IMR-90 (cell line): ENCODE measurements around the gene DAAM2. TPM values are rescaled to one million over a fixed set of nuclear protein-coding genes. Genes with fewer than 3 reads are reported as not detected.

Experiments
- ATAC-seq: fragments of 200-7000 bp; cut with Tn5 transposase; 2 replicates; pipeline ENCODE4 v1.9.1; 2020; ENCODE audit warnings: low read depth, mild to moderate bottlenecking, moderate library complexity
- BruUV-seq: library from RNA; stranded (reverse); fragments of 400-500 nt; replicated peaks from 2 replicates; lab custom pipeline; 2021; lab: Mats Ljungman, UMichigan
- CTCF ChIA-PET: fragments of 300-600 bp; formaldehyde crosslinking; extraction: SDS; loops from one replicate; lab custom pipeline; 2021; ENCODE audit warnings: antibody characterized with exemption; lab: Yijun Ruan, JAX
- POLR2A ChIA-PET: fragments of 300-600 bp; sonication (Branson Sonifier 250); formaldehyde crosslinking; loops from one replicate; lab custom pipeline; 2022; ENCODE audit warnings: antibody characterized with exemption; ENCODE audit not compliant: unreplicated experiment; lab: Charles Lee
- DNase-seq: peaks from one replicate; pipeline ENCODE4 v3.0.0; 2013
- H2AFZ ChIP-seq: replicated peaks from 2 replicates; pipeline ENCODE3; 2013; ENCODE audit warnings: low read length, mild to moderate bottlenecking; ENCODE audit not compliant: poor library complexity
- H2AK5ac ChIP-seq: 2 replicates; pipeline ENCODE4 v1.6.1; 2013; ENCODE audit warnings: low read depth, low read length, inconsistent platforms
- H2AK9ac ChIP-seq: replicated peaks from 2 replicates; pipeline ENCODE3; 2013; ENCODE audit warnings: mild to moderate bottlenecking, low read depth, low read length, moderate library complexity; ENCODE audit not compliant: poor library complexity
- H2BK120ac ChIP-seq: 2 replicates; pipeline ENCODE4 v1.6.1; 2013; ENCODE audit warnings: low read depth, low read length, inconsistent platforms
- H2BK15ac ChIP-seq: 3 replicates; pipeline ENCODE4 v1.6.1; 2013; ENCODE audit warnings: low read depth, low read length, inconsistent platforms
- H2BK20ac ChIP-seq: 2 replicates; pipeline ENCODE4 v1.6.1; 2013; ENCODE audit warnings: low read depth, mild to moderate bottlenecking, inconsistent platforms, low read length, moderate library complexity
- H2BK5ac ChIP-seq: 2 replicates; pipeline ENCODE4 v1.6.1; 2013; ENCODE audit warnings: mild to moderate bottlenecking, low read depth, low read length, inconsistent platforms; ENCODE audit not compliant: poor library complexity, severe bottlenecking
- H3K14ac ChIP-seq: replicated peaks from 2 replicates; pipeline ENCODE4 v1.6.1; 2013; ENCODE audit warnings: low read depth, low read length, inconsistent platforms
- H3K18ac ChIP-seq: 2 replicates; pipeline ENCODE4 v1.6.1; 2013; ENCODE audit warnings: low read depth, low read length, control low read depth
- H3K23ac ChIP-seq: 2 replicates; pipeline ENCODE4 v1.6.1; 2013; ENCODE audit warnings: low read depth, low read length, inconsistent platforms
- H3K27ac ChIP-seq: 2 replicates; pipeline ENCODE4 v1.5.1; 2013; ENCODE audit warnings: mild to moderate bottlenecking, control low read depth, low read length; ENCODE audit not compliant: insufficient read depth
- H3K27me3 ChIP-seq: 2 replicates; pipeline ENCODE4 v1.6.1; 2013; ENCODE audit warnings: low read length; ENCODE audit not compliant: control insufficient read depth, insufficient read depth
- H3K36me3 ChIP-seq: 2 replicates; pipeline ENCODE4 v1.6.1; 2013; ENCODE audit warnings: low read length, mixed read lengths; ENCODE audit not compliant: control insufficient read depth, insufficient read depth
- H3K4ac ChIP-seq: 2 replicates; pipeline ENCODE4 v1.6.1; 2013; ENCODE audit warnings: low read depth, low read length, inconsistent platforms
- H3K4me1 ChIP-seq: 2 replicates; pipeline ENCODE4 v1.6.1; 2013; ENCODE audit warnings: low read length, mixed read lengths; ENCODE audit not compliant: control insufficient read depth, insufficient read depth
- H3K4me2 ChIP-seq: 2 replicates; pipeline ENCODE4 v1.6.1; 2013; ENCODE audit warnings: low read depth, mild to moderate bottlenecking, control low read depth, low read length, moderate library complexity
- H3K4me3 ChIP-seq: 2 replicates; pipeline ENCODE4 v1.5.1; 2013; ENCODE audit warnings: low read depth, mild to moderate bottlenecking, control low read depth, low read length, moderate library complexity; ENCODE audit not compliant: insufficient read depth
- H3K56ac ChIP-seq: 2 replicates; pipeline ENCODE4 v1.6.1; 2013; ENCODE audit warnings: low read length, inconsistent platforms; ENCODE audit not compliant: insufficient read depth; ENCODE audit errors: extremely low read depth
- H3K79me1 ChIP-seq, 2 experiments: 2 replicates each; pipeline ENCODE4 v1.6.1; 2013; ENCODE audit warnings: low read length in 2 of 2, inconsistent platforms in 1 of 2, low read depth in 1 of 2
- H3K9ac ChIP-seq: 2 replicates; pipeline ENCODE4 v1.6.1; 2013; ENCODE audit warnings: low read depth, low read length, control low read depth
- H3K9me1 ChIP-seq: 2 replicates; pipeline ENCODE4 v1.6.1; 2013; ENCODE audit warnings: low read length, inconsistent platforms; ENCODE audit not compliant: insufficient read depth
- H3K9me3 ChIP-seq: 2 replicates; pipeline ENCODE4 v1.6.1; 2013; ENCODE audit warnings: low read length; ENCODE audit not compliant: control insufficient read depth, insufficient read depth
- H4K20me1 ChIP-seq: 2 replicates; pipeline ENCODE4 v1.6.1; 2013; ENCODE audit warnings: low read length, inconsistent platforms; ENCODE audit not compliant: insufficient read depth
- H4K5ac ChIP-seq: 2 replicates; pipeline ENCODE4 v1.6.1; 2013; ENCODE audit warnings: mild to moderate bottlenecking, low read depth, low read length, control low read depth
- H4K8ac ChIP-seq, 2 experiments: 2 replicates each; pipeline ENCODE4 v1.6.1; 2013; ENCODE audit warnings: low read depth in 2 of 2, low read length in 2 of 2, control low read depth in 1 of 2, inconsistent platforms in 1 of 2
- H4K91ac ChIP-seq: 2 replicates; pipeline ENCODE4 v1.6.1; 2013; ENCODE audit warnings: low read depth, low read length, inconsistent platforms; ENCODE audit not compliant: insufficient read depth
- BHLHE40 ChIP-seq: fragments of 150-350 bp; IDR thresholded peaks from 2 replicates; pipeline ENCODE4 v1.6.1; 2016; ENCODE audit warnings: mild to moderate bottlenecking, low read depth, low read length
- CEBPB ChIP-seq: IDR thresholded peaks from 2 replicates; pipeline ENCODE4 v1.6.1; 2012; ENCODE audit warnings: low read depth, low read length, improper control_type of control experiment
- CHD1 ChIP-seq: IDR thresholded peaks from 2 replicates; pipeline ENCODE4 v1.6.1; 2012; ENCODE audit warnings: low read depth, low read length, improper control_type of control experiment
- FOS ChIP-seq: fragments of 150-350 bp; IDR thresholded peaks from 2 replicates; pipeline ENCODE4 v1.6.1; 2016; ENCODE audit warnings: low read depth, low read length
- MAFK ChIP-seq: IDR thresholded peaks from 2 replicates; pipeline ENCODE4 v1.6.1; 2012; ENCODE audit warnings: low read depth, low read length, improper control_type of control experiment
- MAZ ChIP-seq: IDR thresholded peaks from 2 replicates; pipeline ENCODE4 v1.6.1; 2012; ENCODE audit warnings: low read depth, mild to moderate bottlenecking, low read length, improper control_type of control experiment, moderate library complexity, borderline replicate concordance
- NFE2L2 ChIP-seq: fragments of 150-350 bp; IDR thresholded peaks from 2 replicates; pipeline ENCODE4 v1.6.1; 2016; ENCODE audit warnings: low read depth, mild to moderate bottlenecking, low read length
- POLR2A ChIP-seq: IDR thresholded peaks from 2 replicates; pipeline ENCODE4 v1.6.1; 2012; ENCODE audit warnings: mild to moderate bottlenecking, low read depth, low read length
- RAD21 ChIP-seq: IDR thresholded peaks from 2 replicates; pipeline ENCODE4 v1.6.1; 2012; ENCODE audit warnings: low read length, improper control_type of control experiment
- RCOR1 ChIP-seq: IDR thresholded peaks from 2 replicates; pipeline ENCODE4 v1.6.1; 2012; ENCODE audit warnings: mild to moderate bottlenecking, low read length, improper control_type of control experiment; ENCODE audit not compliant: insufficient replicate concordance
- RFX5 ChIP-seq: IDR thresholded peaks from 2 replicates; pipeline ENCODE4 v1.8.0; 2012; ENCODE audit warnings: low read depth, mild to moderate bottlenecking, low read length, moderate library complexity
- SMC3 ChIP-seq: fragments of 150-350 bp; IDR thresholded peaks from 2 replicates; pipeline ENCODE4 v1.6.1; 2016; ENCODE audit warnings: low read depth, mild to moderate bottlenecking, antibody characterized with exemption, low read length, moderate library complexity
- WGBS, 2 experiments: methylation state at CpG; one replicate each; pipeline versions ENCODE4 v1.1.5 to v1.1.7; 2013; ENCODE audit warnings: missing lambda C conversion rate in 2 of 2; ENCODE audit not compliant: insufficient read length in 1 of 2; ENCODE audit errors: extremely low coverage in 2 of 2; 5-methylcytosine and 5-hydroxymethylcytosine counted together
- dilution Hi-C: fragments of 300-500 bp; cut with HindIII; formaldehyde crosslinking; loops from one replicate; pipeline ENCODE4 v1.14.3; 2018; ENCODE audit warnings: low sequenced_read_pairs; ENCODE audit not compliant: unreplicated experiment
- in situ Hi-C: fragments of 300-500 bp; cut with MboI; formaldehyde crosslinking; loops from 3 replicates; pipeline ENCODE4 v1.14.3; 2019; ENCODE audit warnings: low sequenced_read_pairs, inconsistent platforms, mixed read lengths
- intact Hi-C: fragments of 100-400 bp; cut with micrococcal nuclease; formaldehyde crosslinking; loops from 2 replicates; pipeline ENCODE4 v1.10.0; 2022
- polyA plus RNA-seq, 3 experiments: library from polyadenylated mRNA; depleted of rRNA; stranded (reverse); fragments of >200 nt; gene quantifications; 2 replicates each; pipeline ENCODE4 v1.2.3, GENCODE V29; 2012; ENCODE audit warnings: low replicate concordance in 1 of 3
- total RNA-seq: library from RNA; depleted of rRNA; stranded (reverse); fragments of >200 nt; gene quantifications from 2 replicates; pipeline ENCODE4 v1.2.3, GENCODE V29; 2012
- TF ChIP-seq, protein P1 (sequence below): fragments of 150-350 bp; IDR thresholded peaks from 2 replicates; pipeline ENCODE4 v1.6.1; 2016; ENCODE audit warnings: low read depth, mild to moderate bottlenecking, low read length, moderate library complexity, borderline replicate concordance
- TF ChIP-seq, protein P2 (sequence below): fragments of 150-350 bp; IDR thresholded peaks from 2 replicates; pipeline ENCODE4 v1.6.1; 2017; ENCODE audit warnings: mild to moderate bottlenecking, antibody characterized with exemption, low read length, low read depth
- TF ChIP-seq, protein P3 (sequence below): conservative IDR thresholded peaks from 2 replicates; pipeline ENCODE4 v1.5.1; 2012; ENCODE audit warnings: mild to moderate bottlenecking, low read depth, low read length, improper control_type of control experiment

DAAM2 gene
- total and polyA plus RNA-seq, 2 of the 4 experiments (the other 2 are of a cell fraction) = 11.2 to 12.9 TPM

DNA sequence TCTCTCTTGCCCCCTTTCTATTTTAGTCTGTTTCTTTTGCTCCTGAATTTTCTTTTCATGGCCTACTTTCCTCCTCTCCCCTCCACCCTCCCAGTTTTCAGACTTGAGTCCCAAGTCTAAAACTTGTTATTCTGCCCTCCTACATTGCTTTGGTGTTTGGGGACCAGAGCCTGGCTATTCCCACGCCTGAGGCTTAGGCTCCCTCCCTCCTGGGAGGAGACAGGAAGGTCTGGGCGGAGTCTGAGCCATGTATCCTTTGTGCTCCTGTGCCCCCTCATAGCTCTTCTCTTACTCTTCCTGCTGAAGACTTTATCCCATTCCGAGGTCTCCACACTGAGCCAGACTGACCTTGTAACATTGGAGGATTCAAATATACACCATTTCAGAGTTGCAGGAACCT, 69.5 kb downstream of the DAAM2 start:
- Histone ChIP-seq H2AK5ac (no peak overlapping the region), H3K9me3 (no peaks in the 10 kb centered on the region), H3K4ac (no peak overlapping the region), H2BK15ac (no peak overlapping the region), H3K36me3 (peaks cover 15% of the 10 kb centered on the region; the same call in 1 of the 2 replicates), H3K4me2 (no peak overlapping the region), H3K23ac (no peak overlapping the region), H2BK120ac (no peak overlapping the region), H3K9me1 (no peaks in the 10 kb centered on the region; the same call in 1 of the 2 replicates), H4K20me1 (no peaks in the 10 kb centered on the region), H4K91ac (no peak overlapping the region), H3K18ac (no peak overlapping the region), H2AK9ac (no peak overlapping the region), H4K5ac (no peak overlapping the region), H3K27ac (no peak overlapping the region), H2AFZ (no peak overlapping the region), H3K14ac (no peak overlapping the region), H2BK5ac (no peak overlapping the region), H3K9ac (no peak overlapping the region), H2BK20ac (no peak overlapping the region), H3K4me1 (no peaks in the 10 kb centered on the region), H4K8ac (no peak overlapping the region), H3K4me3 (no peak overlapping the region), H3K56ac (no peak overlapping the region), H3K27me3 (no peaks in the 10 kb centered on the region), H3K79me1 (no peaks in the 10 kb centered on the region)
- POLR2A ChIA-PET = no interaction called here
- intact Hi-C loops = no loop called here
- DNase-seq (no peak), ATAC-seq (no peak)
- dilution Hi-C loops = no loop called here
- WGBS, 2 experiments = 100% methylated on average over 1 of the region's 3 CpGs; no CpG with 5 or more reads in 1 of the 2 experiments
- BruUV-seq = no TSS peak
- no peak for TF ChIP-seq RAD21
- TF ChIP-seq CEBPB = no peak
- TF ChIP-seq MAZ = no peak
- TF ChIP-seq FOS = no peak
- no peak for TF ChIP-seq BHLHE40
- TF ChIP-seq, protein P1, sequence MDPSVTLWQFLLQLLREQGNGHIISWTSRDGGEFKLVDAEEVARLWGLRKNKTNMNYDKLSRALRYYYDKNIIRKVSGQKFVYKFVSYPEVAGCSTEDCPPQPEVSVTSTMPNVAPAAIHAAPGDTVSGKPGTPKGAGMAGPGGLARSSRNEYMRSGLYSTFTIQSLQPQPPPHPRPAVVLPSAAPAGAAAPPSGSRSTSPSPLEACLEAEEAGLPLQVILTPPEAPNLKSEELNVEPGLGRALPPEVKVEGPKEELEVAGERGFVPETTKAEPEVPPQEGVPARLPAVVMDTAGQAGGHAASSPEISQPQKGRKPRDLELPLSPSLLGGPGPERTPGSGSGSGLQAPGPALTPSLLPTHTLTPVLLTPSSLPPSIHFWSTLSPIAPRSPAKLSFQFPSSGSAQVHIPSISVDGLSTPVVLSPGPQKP = no peak
- TF ChIP-seq, protein P2, sequence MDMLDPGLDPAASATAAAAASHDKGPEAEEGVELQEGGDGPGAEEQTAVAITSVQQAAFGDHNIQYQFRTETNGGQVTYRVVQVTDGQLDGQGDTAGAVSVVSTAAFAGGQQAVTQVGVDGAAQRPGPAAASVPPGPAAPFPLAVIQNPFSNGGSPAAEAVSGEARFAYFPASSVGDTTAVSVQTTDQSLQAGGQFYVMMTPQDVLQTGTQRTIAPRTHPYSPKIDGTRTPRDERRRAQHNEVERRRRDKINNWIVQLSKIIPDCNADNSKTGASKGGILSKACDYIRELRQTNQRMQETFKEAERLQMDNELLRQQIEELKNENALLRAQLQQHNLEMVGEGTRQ = no peak
- TF ChIP-seq RCOR1 = no peak
- no peak for TF ChIP-seq SMC3
- no peak for TF ChIP-seq POLR2A
- TF ChIP-seq CHD1 = no peak
- TF ChIP-seq, protein P3, sequence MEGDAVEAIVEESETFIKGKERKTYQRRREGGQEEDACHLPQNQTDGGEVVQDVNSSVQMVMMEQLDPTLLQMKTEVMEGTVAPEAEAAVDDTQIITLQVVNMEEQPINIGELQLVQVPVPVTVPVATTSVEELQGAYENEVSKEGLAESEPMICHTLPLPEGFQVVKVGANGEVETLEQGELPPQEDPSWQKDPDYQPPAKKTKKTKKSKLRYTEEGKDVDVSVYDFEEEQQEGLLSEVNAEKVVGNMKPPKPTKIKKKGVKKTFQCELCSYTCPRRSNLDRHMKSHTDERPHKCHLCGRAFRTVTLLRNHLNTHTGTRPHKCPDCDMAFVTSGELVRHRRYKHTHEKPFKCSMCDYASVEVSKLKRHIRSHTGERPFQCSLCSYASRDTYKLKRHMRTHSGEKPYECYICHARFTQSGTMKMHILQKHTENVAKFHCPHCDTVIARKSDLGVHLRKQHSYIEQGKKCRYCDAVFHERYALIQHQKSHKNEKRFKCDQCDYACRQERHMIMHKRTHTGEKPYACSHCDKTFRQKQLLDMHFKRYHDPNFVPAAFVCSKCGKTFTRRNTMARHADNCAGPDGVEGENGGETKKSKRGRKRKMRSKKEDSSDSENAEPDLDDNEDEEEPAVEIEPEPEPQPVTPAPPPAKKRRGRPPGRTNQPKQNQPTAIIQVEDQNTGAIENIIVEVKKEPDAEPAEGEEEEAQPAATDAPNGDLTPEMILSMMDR = no peak
- no peak for TF ChIP-seq NFE2L2
- no peak for TF ChIP-seq MAFK
- TF ChIP-seq RFX5 = no peak
- CTCF ChIA-PET = interaction anchor here (0.7 kb wide), 1 partner anchor 16 kb away, joined by 3 read pairs; no protein-coding TSS in a partner anchor
- in situ Hi-C loops = no loop called here
